ENCODE data around the gene ARFRP1.
"Not testable (repeated sequence)": the region's sequence is repeated elsewhere in the genome, so short reads cannot be mapped to it uniquely, and the experiment has no call there.

The ARFRP1 gene

DNA sequence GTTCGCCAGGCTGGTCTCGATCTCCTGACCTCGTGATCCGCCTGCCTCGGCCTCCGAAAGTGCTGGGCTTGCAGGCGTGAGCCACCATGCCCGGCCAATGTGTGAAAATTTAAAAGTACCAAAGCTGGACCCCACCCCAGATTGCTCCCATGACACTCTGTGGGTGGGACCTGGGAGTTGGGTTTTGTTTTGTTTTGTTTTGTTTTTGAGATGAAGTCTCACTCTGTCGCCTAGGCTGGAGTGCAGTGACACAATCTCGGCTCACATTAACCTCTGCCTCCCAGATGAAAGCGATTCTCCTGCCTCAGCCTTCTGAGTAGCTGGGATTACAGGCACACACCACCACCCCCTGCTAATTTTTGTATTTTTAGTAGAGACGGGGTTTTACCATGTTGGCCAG, 36.1 kb downstream of the ARFRP1 start:
- not testable (repeated sequence) for DNase-seq

DNA sequence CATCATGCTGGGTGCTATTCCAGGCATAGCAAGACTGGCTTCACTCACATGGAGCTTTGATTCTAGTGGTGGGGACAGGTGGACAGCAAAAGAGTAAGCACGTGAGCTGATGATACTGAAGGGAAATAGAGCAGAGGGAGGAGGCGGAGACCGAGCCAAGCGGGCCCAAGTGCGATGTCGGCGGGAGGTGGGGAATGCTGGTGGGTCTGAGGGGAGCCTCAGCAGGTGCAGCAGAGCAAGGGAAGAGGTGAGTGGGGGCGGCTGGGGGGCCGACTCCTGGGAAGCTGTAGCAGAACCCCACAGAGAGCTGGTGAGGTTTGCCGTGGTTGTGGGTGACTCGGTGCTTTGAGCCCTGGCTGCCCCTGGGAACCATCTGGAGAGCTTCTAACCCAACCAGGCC, 39.4 kb downstream of the ARFRP1 start:
- no peak for DNase-seq

- DNase-seq, result no peak
Measured at GRCh38 chr20:63667858-63668257, 39.9 kb downstream of the ARFRP1 start.

DNA sequence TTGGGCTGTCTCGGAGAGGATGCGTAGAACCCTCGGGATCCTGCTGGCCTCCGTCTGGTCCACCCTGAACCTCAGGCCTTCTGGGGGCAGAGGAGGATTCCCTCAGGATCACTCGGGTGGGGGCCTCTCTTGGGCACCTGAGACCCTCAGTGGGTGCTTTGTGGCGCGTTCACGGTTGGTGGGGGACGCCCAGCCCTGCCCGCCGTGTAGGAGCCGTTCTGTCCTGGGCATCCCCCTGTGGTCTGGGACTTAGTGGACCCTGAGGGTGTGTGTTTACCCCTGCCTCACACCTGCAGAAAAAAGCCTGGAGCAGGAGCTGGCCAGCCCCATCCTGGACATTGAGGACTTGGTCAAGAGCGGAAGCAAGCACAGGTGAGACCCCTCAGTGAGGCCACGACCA, 42.1 kb downstream of the ARFRP1 start:
- no peak for DNase-seq

DNA sequence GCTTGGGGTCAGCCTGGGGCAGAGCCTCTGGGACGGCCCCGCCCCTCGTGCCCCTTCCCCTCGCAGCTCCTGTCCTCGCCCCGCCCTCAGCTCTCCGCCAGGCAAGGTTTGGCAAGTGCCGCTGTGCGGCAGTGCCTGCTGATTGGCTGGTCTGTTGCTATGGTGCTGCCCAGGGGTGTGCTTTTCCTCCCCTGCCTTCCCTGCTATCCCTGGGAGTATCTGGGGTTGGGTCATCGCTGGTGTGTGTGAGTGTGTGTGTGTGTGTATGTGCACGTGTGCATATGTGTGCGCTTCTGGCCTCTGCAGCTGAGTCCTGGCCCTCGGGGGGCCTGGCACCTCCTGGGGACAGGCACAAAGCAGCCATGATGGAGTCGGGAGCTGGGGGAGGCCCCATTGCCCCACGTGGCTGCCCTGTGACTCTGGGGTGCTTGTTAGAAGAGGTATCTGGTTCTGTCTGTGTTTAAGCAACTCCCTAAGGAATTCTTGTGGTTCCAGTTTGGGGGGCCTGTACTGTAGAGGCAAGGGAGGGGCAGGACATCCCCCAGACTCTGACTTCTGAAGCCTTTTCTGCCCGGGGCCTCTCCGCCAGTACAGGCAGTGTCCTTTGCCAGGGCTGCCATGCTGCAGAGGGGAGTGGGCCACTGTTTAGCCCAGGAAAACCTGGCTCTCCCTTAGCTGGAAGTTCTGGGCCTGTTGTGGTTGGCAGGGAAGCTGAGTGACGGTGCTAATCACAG, 42.7 kb downstream of the ARFRP1 start:
- DNase-seq, result no peak

DNA sequence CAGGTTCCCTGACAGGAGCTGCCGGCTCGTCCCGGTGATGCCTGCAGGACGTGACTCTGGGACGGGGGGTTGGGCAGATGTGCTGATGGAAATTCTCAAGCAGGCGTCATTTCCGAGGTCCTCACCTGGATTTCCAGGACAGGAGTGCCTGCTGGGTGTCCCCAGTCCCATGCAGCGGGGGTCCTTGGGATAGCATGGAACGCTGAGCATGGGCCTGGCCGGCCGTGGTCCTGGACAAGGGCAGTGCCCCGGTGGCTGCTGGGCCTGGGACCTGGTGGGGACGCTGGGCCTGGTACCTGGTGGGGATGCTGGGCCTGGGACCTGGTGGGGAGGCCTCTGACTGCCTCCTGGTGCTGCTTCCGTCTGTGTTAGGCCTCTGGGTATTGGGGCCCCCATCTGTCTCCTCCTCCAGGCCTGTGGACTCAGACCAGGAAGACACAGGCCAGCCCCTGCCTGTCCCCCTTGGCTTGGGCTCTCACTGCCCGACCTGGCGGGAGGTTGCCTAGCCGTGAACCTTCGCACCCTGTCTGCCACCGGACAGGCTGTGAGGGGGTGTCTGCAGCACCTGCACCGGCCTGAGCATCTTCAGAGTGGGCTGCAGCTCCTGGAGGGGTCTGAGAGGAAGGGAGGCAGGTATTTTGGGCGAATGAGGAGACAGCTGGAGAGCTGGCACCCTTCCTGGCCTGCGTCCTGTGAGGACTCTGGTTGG, 43.5 kb downstream of the ARFRP1 start:
- no peak for DNase-seq

DNA sequence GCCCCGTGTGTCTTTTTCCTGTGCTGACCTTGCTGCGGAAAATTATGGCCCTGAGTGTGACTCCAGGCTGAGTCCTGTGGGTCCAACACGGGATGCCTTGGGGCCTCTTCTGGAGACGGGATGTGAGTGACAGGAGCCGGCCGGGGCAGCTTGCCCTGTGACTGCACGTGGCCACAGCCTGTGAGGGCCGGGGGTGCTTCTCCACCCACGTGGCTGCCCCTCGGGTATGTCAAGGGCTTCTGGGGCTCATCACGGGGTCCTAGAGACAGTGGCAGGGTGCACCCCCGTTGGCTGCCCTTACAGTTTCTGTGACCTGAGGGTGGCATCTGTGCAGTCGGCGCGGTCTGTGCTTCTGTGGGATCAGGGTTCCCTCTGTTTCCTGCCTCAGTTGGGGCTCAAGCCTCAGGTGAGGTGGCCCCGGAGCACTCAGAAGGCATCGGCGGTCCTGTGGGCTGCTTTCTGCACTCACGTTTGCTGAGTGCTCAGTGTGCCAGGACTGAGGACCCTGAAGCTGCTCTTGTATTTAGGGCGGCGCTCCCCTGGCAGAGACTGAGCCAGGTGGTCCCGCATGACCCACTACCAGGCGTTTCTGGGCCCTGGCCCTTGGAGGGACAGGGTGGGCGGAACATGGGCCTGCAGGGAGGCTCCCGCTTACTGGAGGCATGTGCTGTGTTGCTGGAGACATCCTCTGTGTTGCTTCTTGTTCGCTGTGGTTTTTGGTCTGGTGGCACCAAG, 44.3 kb downstream of the ARFRP1 start:
- DNase-seq, result no peak

- DNase-seq, result no peak
Measured at GRCh38 chr20:63662813-63663189, 45.0 kb downstream of the ARFRP1 start.

- DNase-seq, result no peak
Measured at GRCh38 chr20:63661959-63662812, 45.6 kb downstream of the ARFRP1 start.

- no peak for DNase-seq
Measured at GRCh38 chr20:63661108-63661507, 46.7 kb downstream of the ARFRP1 start.

DNA sequence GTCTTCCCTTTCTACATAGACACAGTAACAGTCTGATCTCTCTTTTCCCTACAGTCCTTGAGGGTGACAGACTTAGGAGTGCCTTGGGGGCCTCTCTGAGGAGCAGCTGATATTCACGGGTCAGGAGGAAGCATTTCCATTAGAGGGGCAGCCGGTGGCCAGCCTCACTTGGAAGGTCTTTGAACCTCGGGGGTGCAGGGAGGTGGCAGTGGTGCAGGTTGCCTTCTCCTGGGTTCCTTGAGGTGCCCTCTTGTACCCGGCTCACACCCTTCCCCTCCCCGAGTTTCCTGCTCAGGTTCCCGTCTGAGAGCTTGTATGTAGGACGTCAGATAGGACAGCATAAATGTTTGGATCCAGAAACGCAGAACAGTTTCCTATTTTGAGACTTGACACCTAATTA, 47.2 kb downstream of the ARFRP1 start:
- DNase-seq, result no peak

DNA sequence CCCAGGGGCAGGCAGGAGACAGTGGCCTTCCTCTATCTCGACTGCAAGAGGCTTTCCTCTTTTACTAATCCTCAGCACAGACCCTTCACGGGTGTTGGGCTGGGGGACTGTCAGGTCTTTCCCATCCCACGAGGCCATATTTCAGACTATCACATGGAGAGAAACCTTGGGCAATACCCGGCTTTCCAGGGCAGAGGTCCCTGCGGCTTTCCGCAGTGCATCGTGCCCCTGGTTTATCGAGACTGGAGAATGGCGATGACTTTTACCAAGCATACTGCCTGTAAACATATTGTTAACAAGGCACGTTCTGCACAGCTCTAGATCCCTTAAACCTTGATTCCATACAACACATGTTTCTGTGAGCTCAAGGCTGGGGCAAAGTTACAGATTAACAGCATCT, 47.6 kb downstream of the ARFRP1 start:
- not testable (repeated sequence) for DNase-seq

DNA sequence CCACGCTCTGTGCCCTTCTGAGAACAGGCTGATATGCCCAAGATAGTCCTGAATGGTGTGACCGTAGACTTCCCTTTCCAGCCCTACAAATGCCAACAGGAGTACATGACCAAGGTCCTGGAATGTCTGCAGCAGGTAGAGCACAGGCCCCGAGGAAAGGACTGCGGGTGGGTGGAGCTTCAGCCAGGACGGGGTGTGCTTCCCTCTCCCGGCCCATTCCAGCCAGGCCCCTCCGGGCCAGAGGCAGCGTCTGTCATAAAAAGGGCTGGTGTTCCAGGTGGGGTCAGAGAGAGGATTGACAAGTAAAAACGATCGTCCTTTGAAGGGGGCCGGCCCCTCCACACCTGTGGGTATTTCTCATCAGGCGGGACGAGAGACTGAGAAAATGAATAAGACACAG, 48.4 kb downstream of the ARFRP1 start:
- DNase-seq, result no peak

DNA sequence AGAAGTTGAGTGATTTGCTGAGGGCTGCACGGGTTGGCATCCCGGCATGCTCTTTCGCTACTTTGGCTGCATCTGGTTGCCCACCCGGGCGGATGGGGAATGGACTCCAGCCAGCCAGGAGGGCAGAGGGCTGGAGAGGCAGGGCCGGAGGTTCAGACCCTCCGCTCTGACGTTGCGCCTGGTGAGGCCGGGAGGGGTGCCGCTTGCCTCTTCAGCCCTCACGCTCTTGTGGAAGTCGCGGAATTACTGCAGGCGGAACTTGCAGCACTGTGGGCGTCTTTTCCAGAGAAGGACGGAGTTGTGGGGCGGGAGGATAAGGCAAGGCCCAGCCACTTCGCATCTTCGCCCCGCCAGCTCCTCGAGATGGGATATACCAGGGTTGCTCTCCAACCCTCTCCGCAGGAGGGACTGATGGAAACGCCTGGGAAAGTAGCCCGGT, 49.0 kb downstream of the ARFRP1 start:
- DNase-seq, result no peak

DNA sequence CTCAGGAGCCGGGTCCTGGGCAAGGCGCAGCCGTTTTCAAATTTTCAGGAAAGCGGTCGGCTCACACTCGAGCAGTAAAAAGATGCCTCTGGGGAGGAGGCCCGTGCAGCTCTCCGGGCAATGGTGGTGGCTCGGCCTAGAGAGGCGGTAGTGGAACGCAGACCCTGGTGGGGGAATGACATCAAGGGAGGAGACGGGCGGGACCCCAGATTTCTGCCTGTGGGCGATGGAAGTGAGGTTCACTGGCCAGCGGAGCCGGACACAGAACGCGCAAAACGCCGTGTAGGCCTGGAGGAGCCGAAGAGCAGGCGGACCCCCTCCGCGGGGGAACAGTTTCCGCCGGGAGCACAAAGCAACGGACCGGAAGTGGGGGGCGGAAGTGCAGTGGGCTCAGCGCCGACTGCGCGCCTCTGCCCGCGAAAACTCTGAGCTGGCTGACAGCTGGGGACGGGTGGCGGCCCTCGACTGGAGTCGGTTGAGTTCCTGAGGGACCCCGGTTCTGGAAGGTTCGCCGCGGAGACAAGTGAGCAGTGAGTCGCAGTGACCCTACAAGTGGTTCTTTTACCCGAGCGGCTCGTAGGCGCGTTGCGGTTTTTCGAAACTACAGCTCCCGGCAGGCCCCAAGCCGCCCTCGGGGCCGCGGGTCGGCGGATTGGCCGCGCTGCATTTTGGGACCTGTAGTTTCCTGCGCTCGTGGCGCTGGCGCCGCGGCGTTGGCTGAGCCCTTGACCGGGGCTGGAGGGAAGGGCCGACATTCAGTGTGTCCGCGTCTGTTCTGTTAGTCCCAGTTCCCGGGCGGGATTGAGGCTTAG, 49.6 kb downstream of the ARFRP1 start, which contains the start of gene RTEL1:
RTEL1 (plus strand) TSS at position 376 of the 812 bp plus-strand sequence. CDS start 1,091 bp downstream, outside the sequence.
- DNase-seq, result peak; percentile 86

DNA sequence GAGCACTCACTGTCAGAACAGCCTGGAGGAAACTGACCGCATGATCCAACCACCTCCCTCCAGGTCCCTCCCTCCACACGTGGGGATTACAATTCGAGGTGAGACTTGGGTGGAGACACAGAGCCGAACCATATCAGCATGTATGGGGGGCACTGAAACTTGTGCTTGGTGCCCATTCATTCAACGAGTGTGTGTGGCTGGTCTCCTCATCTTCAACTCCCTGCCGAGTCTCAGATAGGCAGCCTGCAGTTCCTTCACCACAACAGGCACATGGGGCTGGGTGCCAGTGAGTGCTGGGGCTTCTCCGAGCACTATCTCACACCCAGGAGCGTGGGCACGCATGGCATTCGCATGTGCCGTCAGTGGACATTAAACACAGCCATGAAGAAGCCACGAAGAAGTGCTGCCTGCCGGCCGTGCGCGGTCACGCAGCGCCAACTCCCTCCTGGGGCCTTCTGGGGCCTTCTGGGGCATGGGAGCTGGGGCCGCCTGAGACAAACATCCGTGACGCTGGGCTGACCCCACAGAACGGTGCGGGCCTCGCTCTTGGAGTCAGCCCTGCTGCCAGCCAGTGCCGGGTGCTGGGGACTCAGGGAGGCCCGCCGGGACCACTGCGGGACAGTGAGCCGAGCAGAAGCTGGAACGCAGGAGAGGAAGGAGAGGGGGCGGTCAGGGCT, 50.4 kb downstream of the ARFRP1 start:
- DNase-seq, result no peak

DNA sequence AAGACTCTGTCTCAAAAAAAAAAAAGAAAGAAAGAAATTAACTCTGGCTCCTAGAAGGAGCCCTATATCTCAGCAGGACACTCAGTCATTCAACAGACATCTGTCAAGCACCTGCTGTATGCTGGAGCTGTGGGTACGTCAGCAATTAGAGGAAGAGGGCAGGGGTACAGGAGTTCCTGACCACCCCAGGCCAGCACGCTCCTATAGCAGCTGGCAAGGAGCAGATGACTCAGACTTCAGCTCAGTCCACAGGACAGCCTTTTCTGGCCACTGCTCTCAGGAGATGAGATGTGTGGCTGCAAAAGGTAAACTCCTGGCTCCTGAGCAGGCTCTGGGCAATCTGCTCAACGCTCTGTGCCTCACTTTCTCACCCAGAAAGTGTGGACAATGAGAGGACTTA, 51.3 kb downstream of the ARFRP1 start:
- no peak for DNase-seq

GRCh38 chr20:63655249-63655648, 52.5 kb downstream of the ARFRP1 start:
- DNase-seq, result no peak

DNA sequence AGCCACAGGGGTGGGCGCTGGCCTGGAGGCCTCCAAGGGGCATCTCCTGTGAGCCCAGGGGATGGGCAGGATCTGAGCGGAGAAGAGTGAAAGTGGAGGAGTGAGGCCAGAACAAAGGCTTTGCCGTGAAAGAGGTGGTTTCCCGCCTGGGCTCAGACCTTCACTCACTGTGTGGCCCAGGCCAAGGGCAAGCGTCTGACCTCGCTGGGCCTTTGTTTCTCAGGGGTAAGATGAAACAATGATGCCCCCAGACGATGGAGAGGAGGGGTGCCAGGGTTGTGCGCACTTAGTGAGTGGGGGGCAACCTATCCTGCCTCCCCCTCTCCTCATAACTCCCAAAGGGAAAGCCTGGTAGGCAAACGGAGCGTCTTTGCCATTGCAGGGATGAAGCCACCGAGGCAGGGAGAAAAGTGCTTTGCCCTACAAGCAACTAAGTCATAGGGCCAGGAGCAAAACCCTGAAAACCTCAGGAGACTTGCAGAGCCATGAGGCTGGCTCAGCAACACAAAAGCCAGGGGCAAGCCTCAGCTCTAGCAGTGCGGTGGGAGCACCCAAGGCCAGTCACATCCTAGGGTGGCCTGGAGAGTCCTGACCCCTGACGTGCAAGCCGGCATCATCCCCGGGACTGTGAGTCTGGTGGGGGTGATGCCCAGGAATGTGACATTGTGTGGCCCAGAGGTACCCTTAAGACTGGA, 53.7 kb downstream of the ARFRP1 start:
- DNase-seq, result no peak
